KBM-7 (cell line): ENCODE measurements around the gene SPDYE11.
A peak's percentile ranks its signal among the peaks of the same experiment; 100 is the strongest.
"Not testable (repeated sequence)": the region's sequence is repeated elsewhere in the genome, so short reads cannot be mapped to it uniquely, and the experiment has no call there.

ENCODE experiments used
- DNase-seq: peaks from one replicate; pipeline ENCODE4 v3.0.0-alpha.2; 2015
- in situ Hi-C: fragments of 300-500 bp; cut with MboI; formaldehyde crosslinking; loops from 2 replicates; pipeline ENCODE4 v1.14.3; 2020; ENCODE audit warnings: low sequenced_read_pairs, low pct_unique_long_range_greater_than_20kb, mixed read lengths

Gene SPDYE11, protein sequence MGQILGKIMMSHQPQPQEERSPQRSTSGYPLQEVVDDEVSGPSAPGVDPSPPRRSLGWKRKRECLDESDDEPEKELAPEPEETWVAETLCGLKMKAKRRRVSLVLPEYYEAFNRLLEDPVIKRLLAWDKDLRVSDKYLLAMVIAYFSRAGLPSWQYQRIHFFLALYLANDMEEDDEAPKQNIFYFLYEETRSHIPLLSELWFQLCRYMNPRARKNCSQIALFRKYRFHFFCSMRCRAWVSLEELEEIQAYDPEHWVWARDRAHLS

DNA sequence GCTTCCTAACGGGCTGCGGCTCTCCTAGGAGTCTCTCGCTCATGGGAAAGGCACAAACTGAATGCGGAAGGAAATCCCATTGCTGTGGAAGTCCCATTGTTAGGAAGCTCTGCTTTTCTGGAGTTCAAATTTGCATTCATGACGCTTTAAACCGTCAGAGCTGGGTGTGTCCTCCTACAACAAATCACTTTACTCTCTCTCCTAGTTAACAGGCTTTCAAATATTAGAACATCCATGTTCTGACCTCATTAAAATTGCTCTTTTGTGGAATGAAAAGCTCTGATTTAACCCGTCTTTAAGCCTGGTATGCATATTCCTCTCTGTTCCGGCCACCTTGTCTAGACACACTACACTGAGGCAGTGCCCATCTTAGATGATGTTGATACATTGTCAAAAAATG, at the start of gene SPDYE11:
Gene SPDYE11 (minus strand): TSS at position 101 of the 400 bp plus-strand sequence. CDS start 1,800 bp downstream, outside the sequence.
- DNase-seq, in situ Hi-C loops: not testable (repeated sequence)

DNA sequence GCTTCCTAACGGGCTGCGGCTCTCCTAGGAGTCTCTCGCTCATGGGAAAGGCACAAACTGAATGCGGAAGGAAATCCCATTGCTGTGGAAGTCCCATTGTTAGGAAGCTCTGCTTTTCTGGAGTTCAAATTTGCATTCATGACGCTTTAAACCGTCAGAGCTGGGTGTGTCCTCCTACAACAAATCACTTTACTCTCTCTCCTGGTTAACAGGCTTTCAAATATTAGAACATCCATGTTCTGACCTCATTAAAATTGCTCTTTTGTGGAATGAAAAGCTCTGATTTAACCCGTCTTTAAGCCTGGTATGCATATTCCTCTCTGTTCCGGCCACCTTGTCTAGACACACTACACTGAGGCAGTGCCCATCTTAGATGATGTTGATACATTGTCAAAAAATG, 28.2 kb upstream of the SPDYE11 start, which contains the start of gene SPDYE9:
Gene SPDYE9 (minus strand): TSS at position 101 of the 400 bp plus-strand sequence. CDS start 1,800 bp downstream, outside the sequence.
- DNase-seq, in situ Hi-C loops: not testable (repeated sequence)

DNA sequence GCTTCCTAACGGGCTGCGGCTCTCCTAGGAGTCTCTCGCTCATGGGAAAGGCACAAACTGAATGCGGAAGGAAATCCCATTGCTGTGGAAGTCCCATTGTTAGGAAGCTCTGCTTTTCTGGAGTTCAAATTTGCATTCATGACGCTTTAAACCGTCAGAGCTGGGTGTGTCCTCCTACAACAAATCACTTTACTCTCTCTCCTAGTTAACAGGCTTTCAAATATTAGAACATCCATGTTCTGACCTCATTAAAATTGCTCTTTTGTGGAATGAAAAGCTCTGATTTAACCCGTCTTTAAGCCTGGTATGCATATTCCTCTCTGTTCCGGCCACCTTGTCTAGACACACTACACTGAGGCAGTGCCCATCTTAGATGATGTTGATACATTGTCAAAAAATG, 28.0 kb downstream of the SPDYE11 start, which contains the start of gene SPDYE8:
Gene SPDYE8 (minus strand): TSS at position 101 of the 400 bp plus-strand sequence. CDS start 1,800 bp downstream, outside the sequence.
- in situ Hi-C loops, DNase-seq: not testable (repeated sequence)

DNA sequence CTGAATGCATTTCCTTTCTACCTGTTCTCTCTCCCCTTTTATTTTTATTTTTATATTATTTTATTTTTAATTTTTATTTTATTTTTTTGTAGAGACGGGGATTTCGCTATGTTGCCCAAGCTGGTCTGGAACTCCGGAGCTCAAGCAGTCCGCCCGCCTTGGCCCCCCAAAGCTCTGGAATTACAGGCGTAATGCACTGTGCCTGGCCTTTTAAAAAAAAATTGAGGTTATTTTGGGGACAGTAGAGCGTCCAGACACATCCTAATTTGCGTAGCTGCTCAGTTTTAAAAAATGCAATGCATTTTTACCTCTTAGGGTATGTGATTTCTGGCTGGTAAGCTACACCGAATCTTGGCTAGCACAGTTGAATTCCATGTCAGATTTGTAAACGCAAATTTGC, 51.2 kb downstream of the SPDYE11 start:
- DNase-seq, in situ Hi-C loops: not testable (repeated sequence)

DNA sequence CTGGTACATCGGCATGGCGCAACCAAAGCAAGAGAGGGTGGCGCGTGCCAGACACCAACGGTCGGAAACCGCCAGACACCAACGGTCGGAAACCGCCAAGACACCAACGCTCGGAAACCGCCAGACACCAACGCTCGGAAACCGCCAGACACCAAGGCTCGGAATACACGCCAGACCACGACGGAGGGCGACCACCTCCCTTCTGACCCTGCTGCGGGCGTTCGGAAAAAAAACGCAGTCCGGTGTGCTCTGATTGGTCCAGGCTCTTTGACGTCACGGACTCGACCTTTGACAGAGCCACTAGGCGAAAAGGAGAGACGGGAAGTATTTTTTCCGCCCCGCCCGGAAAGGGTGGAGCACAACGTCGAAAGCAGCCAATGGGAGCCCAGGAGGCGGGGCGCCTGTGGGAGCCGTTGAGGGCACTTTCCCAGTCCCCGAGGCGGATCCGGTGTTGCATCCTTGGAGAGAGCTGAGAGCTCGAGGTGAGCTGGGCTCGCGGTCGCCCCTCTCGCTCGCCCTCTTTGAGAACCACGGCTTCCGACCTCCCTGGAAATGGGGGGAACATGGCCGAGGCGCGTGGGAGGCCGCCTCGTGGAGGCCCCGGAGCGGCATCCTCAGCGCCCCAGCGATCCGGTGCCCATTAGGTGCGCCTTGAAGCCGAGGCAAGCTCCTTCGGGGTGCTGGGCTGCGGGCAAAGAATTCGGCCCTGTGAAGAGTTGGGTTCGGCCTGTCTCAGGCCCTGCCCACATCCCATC, 51.8 kb downstream of the SPDYE11 start:
- in situ Hi-C loops, result not testable (repeated sequence)

DNA sequence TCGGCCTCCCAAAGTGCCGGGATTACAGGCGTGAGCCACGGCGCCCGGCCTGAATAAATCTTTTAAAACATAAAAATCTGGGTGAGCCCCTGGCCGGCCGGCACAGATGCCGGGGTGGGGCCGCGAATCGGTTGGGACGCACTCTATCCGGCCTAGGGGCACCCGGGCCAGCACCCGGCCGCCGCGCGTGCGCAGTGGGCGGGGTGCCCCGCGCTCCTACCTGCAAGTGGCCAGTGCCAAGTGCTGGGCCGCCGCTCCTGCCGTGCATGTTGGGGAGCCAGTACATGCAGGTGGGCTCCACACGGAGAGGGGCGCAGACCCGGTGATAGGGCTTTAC, 52.4 kb downstream of the SPDYE11 start:
- DNase-seq, in situ Hi-C loops: not testable (repeated sequence)

More for the DNA sequence above, 51.8 kb downstream of the SPDYE11 start:
- peak; percentile 98 for DNase-seq

DNA sequence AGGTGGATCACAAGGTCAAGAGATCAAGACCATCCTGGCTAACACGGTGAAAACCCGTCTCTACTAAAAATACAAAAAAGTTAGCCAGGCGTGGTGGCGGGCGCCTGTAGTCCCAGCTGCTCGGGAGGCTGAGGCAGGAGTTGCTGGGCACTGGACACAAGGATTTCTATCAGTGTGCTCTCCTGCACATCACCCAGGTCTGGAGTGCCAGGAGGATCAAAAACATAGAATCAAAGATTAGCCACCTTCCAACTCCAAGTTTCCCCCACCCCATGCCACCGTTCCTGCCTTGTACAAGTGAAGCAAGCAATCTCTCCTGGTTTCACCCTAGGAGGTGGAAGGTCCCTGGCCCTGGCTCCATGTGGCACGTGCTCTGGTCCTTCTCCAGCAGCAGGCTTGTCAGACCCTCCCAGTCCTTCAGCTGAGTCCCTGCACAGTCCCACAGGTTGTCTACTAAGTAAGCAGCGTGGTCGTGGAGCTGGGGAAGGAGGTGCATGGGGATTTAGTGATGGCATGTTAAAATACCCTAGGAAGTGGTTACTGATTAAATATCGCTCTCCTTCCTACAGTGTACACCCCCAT, 59.7 kb downstream of the SPDYE11 start:
- in situ Hi-C loops, result not testable (repeated sequence)

More for the DNA sequence above, 59.7 kb downstream of the SPDYE11 start:
- not testable (repeated sequence) for DNase-seq
